Activated T-cell treated with anti-CD3 and anti-CD28 coated beads for 48 hours (primary cell): Measurements from ENCODE around the gene RPA3.

ENCODE experiments used
- DNase-seq: peaks from one replicate; pipeline ENCODE4 v3.0.0-alpha.2; 2020; ENCODE audit warnings: low read depth

The RPA3 gene

DNA sequence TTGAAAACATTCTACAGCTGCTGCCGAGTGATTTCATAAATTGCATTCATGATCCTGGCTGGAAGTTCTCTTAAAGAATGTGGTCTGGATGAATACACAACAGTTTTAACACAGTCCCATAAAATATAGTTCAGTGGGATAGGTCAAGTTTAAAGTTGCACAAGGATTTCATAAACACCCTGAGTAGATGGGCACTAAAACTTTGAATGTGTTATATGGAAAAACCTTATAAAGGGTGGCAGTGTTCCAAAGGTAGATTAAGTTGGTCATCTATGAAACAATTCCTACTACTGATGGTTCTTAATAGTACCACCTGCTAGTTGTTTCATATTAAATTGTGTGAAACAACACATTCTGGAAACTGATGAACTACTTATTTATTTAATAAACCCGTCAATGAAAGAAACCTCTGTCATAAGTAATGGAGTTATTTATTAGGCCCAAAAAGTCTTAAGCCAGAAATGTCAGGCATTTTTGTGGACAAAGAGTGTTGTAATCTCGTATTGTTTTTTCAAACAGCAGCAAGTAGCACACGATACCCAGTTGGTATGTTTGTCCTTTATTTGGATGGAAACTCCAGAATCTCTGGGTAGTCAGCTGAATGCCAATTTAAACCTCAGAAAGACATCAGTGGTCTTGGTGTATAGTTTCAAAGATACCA lies 14.3 kb upstream of the RPA3 start:
- DNase-seq, result no peak

DNA sequence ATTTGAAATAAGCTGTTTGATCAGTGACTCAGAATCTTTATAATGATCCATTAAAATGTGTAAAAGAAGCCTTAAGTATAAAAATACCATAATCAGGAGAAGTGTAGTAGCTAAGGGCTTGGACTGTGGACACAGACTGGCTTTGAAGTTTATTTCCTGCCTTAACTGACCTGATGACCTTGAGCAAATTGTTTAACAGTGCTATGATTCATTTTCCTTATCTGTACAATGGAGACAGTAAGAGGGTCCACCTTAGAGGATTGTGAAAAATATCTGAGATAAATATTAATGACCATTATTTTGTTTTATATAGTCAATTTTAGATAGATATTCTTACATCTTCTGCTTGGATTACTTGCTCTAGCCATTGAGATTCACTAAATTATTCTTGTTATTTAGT lies 13.3 kb upstream of the RPA3 start:
- no peak for DNase-seq

DNA sequence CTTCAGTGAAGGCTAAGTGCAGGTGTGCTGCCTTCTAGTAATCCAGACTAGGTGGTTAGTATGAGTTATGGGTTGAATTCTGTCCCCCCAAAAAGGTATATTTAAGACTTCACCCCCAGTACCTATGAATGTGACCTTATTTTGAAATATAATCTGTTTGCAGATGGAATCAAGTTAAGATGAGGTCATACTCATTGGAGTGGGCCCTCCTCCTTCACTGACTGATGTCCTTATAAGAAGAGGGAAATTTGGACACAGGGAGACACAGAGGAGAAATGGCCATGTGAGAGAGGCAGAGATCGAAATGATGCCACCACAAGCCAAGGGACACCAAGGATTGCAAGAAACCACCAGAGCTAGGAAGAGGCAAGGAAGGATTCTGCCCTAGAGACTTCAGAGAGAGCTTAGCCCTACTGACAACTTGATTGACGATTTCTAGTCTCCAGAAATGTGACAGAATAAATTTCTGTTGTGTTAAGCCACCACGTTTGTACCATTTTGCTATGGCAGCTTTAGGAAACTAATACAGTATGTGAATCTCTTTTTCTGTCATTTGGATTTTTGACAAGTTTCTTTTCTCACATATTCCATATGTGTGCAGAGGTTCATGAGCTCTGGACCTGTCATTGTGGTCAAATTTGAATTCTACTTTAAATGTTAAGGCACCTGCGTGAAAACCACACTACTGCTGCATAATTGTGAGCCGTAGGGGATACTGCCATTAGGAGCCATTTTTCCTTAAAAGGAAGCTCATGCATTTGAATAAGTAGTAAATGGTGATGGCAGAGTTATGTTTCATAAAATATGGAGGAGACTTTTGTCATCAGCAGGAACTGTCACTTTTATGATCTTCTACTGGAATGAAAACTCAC lies 2.6 kb upstream of the RPA3 start:
- DNase-seq, result no peak

DNA sequence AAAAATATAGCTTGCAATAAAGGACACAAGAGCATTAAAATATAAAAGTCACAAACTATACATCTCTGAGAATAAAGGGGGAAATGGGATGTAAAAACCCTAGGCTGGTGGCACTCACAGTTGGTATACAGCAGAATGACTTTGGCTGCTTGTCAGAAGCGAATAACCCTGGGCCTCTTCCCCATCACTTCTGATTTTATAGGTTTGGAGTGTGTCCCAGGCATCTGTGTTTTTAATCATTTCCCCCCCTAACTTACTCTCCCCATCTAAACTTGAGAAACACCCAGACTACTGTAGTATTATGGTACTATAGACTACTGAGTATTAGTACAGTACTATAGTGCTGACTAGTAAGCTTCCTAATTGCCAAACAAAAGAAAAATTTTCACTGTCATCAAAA lies 1.8 kb upstream of the RPA3 start:
- no peak for DNase-seq

DNA sequence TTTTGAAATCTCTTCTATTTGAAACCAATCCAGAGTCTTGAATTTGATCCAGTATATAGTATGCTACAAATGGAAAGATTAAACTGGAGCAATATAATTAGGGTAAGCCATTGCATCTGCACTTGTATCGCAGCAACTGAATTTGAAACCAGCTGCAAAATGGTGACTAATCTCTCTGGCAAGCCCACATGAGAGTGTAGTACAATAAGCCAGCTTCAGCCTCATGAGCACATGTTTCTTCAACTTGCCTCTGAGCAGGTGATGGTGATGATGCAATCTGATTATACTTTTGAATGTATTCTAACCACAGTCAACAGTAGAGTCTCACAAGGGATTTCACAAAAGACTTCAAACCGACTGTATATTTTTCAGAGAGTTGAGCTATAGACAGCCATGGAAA lies 829 bp upstream of the RPA3 start:
- DNase-seq, result peak; percentile 14

DNA sequence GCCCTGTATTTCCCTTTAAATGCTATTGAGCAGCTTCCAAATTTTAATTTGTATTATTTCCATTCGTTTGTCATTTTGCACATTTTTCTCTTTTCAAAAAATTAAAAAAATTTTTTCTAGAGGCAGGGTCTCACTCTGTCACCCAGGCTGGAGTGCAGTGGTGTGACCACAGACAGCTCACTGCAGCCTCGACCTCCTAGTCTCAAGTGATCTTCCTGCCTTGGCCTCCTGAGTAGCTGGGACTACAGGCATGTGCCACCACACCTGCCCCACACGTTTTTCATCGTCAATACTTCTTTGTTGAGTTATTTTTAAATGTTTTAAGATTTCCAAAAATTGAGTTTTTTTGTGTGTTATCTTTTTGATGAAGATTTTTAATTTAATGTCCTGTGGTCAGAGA lies 4.7 kb downstream of the RPA3 start:
- no peak for DNase-seq

DNA sequence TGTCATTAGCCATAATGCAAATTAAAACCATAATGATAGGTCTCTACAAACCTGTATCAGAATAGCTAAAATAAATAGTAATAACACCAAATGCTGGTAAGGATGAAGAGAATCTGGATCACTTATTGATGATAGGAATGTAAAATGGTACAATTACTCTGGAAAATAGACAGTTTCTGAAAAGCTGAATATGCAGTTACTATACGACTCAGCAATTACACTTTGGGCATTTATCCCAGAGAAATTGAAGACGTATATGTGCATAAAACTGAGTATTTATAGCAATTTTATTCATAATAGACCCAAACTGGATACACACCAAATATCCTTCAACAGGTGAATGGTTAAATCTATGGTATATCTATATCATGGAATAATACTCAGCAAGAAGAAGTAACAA lies 7.9 kb downstream of the RPA3 start:
- no peak for DNase-seq

DNA sequence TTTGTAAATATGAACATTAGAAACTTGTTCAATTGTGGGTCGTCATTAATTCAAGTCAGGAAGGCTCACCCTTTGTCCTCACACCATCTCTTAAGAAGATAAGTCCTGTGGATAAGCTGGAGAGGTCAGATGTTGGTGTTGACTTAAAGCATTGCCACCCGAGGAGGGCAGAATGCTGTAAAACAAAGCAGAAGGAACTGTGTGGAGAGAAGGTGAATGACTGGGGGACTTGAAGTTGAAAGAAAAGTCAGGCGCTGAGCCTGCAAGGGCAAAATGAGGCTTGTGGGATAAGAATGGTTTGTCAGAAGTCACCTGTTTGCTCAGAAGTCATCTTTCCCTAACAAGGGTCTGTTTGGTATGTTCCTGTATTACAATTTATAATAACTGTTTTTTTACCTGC lies 9.1 kb downstream of the RPA3 start:
- DNase-seq, result no peak

DNA sequence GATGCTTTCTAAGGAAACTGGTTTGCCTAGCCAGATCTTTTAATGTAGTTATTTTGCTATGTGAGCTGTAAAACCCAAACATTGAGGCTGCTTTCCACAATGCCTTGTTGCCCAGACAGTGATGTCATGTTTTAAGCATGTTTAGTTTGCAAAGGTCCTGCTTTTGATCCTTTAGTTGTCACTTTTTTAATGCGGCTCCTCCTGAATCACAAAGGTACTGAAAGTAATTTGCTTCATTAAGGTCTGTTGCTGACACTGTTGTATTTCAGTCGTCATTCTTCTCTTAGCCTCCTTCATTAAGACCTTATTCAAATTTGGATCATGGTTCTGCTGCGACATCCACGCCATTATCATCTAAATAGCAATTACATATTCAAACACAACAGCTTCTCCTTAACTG lies 10.6 kb downstream of the RPA3 start:
- no peak for DNase-seq

DNA sequence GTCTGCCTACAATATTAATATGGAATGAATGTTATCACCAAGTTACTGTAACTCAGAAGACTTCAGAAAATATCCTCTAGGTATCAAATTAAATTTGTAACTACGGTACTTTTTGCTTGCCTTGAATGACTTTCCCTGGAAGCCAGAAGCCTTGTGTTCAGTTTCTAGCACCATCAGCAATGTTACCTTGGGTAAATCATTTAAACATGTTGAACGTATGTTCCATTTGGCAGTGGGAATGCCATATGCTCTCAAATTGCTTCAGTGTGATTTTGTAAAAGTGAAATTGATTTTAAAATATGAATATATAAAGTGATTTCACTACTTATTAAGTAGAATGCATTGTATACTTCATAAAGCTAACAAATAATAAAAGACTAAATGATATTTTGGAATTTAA lies 11.2 kb downstream of the RPA3 start:
- DNase-seq, result no peak

DNA sequence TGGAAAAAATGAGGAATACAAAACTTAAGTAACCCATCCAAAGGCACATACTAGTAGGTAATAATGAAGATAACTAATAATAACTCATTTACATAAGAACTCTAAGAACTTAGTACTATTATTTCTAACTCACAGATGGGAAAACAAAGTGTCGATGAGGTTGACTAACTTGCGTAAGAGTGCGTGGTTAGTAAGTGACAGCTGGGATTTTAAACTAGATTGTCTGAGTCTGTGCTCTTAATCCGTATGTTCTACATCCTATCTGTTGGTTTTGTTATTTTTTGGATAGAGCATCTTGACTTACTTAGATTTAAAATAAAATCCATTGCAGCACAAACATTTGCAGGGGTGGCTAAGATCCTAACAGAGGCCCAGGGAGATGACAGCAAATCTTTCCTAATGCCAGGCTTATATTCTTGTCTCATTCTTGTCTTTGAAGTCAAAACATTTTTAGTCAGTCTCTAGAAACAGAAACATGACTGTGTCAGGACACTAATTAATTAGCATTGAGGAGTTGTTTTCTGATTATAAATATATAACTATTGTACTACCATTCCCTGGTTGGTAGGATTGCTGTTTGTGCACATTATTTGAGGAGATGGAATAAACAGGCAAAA lies 11.7 kb downstream of the RPA3 start:
- DNase-seq, result no peak

DNA sequence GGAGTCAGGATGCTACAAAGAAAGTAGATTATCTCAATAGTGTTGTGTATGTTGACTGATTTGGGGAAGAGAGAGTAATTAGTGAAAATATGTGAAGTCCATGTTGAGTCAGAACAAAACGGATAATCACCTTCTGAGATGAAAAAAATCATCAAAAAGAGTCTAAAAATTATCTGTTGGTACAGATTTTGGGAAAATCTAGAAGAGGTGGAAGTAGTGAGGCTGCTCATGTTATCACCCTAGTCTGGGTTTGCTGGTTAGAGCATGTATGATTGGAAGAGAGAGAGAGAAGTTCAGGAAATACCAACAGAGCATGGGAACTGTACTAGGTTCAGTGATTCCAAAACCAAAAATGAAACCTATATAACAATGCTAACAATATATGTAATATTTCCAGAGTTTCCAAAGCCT lies 12.3 kb downstream of the RPA3 start:
- no peak for DNase-seq

DNA sequence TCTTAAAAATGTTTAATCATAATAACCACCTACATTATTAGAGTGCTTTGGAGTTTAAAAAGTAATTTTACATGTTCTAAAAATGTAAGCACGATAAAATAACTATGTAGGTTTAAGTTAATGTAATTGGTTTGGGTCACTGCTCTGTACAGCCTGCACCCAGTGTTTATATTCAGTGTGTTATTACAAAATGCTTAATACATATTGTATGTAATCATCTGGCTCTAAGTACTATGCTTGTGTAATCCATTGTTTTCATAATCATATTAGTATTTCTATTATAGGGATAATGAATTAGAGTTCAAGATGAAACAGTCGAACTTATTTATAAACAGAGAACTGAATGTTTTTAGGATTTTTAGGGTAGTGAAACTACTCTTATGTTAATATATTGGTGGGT lies 13.1 kb downstream of the RPA3 start:
- no peak for DNase-seq

DNA sequence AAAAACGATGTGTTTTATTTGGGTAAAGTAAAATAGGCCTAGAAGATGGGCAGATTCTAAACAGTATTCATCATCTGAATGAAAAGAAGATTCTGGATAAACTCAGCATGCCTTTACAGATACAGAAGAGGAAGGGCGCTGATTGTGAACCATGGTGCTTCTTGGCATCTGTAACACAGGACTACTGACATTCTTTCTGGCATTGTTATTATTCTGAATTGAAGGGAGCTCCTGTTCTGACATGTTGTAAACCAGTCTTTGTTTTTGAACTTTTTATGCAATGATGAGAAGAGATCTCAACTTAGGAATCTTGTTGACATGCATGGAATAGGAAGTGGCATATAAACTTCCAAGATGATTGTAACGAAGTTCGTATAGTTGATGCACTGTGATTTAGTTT lies 13.5 kb downstream of the RPA3 start:
- no peak for DNase-seq

DNA sequence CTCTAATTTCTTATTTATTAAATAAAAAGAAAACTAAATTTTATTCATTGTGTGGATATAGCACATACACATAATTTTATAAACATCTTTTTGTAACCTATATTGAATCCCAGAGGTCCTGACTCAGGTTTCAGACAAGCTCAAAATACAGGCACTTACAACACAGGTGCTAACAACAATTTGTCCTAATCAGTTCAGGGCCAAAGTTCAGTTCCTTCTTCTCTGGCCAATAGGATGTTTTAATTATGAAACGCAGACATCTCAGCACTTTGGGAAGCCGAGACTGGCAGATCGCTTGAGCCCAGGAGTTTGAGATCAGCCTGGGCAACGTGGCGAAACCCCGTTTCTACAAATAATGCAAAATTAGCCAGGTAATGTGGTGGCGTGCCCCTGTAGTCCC lies 15.0 kb downstream of the RPA3 start:
- DNase-seq, result no peak

DNA sequence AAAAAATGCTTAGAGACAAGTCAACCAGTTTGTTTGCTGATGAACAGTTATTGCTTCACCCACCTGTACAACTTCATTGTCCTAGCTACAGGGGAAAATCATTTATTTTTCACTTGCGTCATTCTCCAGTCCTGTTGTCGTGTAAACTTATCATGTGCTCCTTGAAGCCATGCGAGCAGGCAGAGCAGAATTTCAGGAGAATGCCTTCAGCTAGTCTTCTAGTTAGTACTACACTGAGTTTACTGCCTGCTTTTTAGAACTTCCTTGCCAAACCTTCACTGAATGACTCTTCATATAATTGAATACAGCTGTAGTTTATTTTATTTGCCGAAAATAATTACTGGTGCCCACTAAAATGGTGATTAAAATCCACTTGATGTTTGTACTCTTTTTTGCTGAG lies 15.6 kb downstream of the RPA3 start:
- DNase-seq, result no peak

DNA sequence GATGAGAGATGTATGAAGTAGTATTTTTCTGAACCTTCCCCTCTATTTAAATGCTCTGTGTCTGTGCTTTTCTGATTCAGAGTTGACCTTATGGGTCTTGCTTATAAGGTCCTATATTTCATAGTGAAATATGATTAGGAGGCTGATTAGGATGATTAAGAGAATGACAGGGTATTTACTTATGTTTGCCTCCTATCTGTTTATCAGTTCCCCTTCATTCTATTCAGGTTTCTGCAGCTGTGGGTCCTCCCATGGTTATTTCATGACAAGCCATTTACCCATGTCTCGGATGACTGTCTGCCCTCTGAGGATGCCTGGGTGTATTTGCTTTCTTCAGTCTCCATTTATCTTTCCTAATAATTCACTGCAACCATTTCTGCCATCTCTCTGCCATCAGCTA lies 16.9 kb downstream of the RPA3 start:
- no peak for DNase-seq

DNA sequence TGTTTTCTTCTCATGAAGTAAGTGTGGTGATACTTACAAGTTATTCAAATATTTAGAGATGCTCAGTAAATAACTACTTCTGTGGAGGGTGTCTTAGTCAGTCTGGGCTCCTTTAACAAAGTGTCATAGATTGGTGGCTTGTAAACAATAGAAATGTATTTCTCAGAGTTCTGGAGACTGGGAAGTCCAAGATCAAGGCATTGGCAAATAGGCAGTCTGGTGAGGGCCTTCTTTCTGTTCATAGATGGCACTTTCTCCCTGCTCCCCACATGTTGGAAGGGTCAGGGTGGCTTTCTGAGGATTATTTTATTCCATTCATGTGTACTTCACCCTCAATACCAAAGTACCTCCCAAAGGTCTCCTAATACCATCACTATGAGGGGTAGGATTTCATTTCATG lies 18.4 kb downstream of the RPA3 start:
- no peak for DNase-seq

DNA sequence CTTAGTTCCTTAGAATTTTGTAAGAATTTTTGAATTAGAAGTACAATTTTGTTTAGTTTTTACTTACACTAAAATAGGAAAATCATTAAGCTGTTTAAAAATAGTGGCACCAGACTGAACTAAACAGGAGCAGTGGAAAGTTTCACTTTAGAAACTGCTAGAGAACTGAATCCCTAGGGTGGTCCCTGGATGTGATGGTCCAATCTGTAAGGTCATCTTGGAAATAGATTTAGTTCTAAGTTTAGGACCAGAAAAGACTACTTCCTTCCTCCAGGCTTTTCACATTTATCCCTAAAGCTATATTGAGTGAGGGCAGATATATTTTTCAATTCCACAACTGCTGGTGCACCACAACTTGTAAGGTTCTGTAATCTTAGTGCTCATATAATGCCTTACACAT lies 19.0 kb downstream of the RPA3 start:
- DNase-seq, result no peak

DNA sequence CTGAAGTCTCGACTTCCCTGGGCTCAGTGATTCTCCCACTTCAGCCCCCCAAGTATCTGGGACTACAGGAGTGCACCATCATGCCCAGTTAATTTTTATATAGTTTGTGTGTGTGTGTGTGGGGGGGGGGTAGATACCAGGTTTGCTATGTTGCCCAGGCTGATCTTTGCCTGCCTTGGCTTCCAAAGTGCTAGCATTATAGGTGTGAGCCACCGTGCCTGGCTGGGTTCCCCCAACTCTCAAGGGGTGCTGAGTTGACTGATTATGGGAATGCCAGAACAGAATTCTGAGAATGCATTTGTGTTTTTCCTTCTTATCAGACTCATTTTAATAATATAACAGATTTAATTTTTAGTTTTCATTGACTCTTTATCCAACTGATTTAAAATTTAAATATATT lies 19.5 kb downstream of the RPA3 start:
- no peak for DNase-seq

DNA sequence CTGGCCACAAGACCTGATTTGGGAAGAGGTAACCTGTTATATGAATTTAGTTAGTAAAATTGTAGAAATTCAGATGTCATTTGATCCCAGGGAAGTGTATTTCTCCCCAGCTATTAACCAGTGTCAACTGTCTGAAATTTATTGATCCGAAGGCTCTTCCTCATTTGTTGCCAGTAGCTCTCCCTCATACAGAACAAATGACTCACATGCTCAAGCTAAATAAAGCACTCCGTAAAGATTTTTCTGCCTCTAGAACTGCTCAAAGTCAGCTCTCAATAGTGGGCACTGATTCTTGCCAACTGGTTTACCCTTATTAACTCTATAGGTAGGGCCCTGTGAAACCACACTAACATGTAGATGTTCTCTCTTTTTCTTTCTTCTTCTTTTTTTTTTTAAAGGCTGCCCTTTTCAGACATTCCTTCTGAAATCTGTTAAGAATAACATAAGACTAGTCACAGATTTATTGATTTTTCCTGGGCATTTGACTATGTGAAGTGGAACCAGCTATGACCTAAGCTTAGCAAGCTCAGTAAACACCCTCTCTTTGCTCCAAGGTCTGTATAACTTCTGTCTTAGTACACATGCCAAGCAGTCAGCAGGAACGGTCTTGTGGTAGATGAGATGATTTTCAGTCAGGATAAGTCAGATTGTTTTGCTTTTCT lies 21.8 kb downstream of the RPA3 start:
- no peak for DNase-seq

DNA sequence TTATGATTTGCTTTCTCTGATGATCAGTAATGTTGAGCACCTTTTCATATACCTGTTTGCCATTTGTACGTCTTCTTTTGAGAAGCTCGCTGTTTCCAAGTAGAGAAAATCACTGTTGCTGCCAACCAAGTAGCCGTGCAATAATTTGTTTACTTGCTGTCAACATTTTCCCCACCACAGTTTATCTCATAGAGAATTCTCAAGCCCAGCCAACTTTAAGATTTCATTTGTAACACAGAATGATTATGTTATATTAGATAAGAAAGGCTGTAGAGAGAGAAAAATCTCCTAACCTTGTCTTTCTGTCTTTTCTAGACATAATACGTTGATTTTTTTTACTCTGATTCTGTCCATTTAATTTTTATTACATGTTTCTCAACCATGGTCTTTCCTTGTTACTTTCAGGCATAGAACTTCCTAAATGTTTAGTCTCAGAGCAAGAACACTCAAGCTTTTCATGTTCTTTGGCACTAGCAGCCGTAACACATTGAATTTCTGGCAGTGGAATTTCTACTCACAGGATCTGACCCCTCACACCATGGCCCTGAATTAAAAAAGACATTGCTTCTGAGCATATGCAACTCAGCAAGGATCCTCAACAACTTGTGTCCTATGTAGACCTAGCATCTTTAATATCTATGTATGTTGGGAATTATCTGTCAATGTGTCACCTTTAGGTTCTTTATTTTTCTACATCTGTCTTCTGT lies 23.1 kb downstream of the RPA3 start:
- DNase-seq, result no peak
